Duodenal mucosa (tissue), 2 donors: ENCODE data around the gene PTPRG.

Experiments used
- H3K27ac ChIP-seq: one replicate; pipeline ENCODE4 v1.7.0; 2013; ENCODE audit warnings: low read depth, low read length
- H3K27me3 ChIP-seq, 2 donors: one replicate each; pipeline ENCODE4 v1.7.0; 2013; ENCODE audit warnings: low read length in 2 of 2, control low read depth in 1 of 2; ENCODE audit not compliant: insufficient read depth in 2 of 2, control insufficient read depth in 1 of 2
- H3K36me3 ChIP-seq, 2 donors: one replicate each; pipeline ENCODE4 v1.7.0; 2013; ENCODE audit warnings: low read length in 2 of 2, control low read depth in 1 of 2; ENCODE audit not compliant: insufficient read depth in 2 of 2, control insufficient read depth in 1 of 2
- H3K4me1 ChIP-seq, 2 donors: one replicate each; pipeline ENCODE4 v1.7.0; 2013; ENCODE audit warnings: low read length in 2 of 2, control low read depth in 1 of 2; ENCODE audit not compliant: insufficient read depth in 2 of 2, control insufficient read depth in 1 of 2
- H3K4me3 ChIP-seq, 2 donors: one replicate each; pipeline ENCODE4 v1.7.0; 2013; ENCODE audit warnings: low read length in 2 of 2, low read depth in 1 of 2
- H3K9ac ChIP-seq, 2 donors: one replicate each; pipeline ENCODE4 v1.7.0; 2013; ENCODE audit warnings: low read length in 2 of 2, low read depth in 1 of 2
- H3K9me3 ChIP-seq, 2 donors: one replicate each; pipeline ENCODE4 v1.7.0; 2013; ENCODE audit warnings: low read length in 2 of 2, control low read depth in 1 of 2; ENCODE audit not compliant: control insufficient read depth in 1 of 2

Gene PTPRG

DNA sequence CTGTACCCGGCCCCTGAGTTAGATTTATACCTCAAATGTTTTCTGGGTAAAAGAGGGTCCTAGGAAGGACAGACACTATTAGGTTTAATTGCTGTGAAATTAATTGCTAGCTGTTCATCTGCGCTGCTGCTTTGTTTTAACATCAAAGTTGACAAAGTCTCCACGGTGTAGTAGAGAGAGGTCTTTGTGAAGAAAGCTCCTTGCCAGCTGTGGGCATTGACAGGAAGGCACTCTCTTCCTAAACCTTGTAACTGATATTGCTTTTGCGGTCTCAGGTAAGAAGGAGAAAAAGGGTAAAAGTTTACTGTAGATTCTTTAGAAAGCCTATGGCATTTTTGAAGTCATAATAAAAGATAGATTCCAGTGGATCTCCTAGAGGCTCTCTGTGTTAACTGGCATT, 68.1 kb downstream of the PTPRG start:
- Histone ChIP-seq H3K4me1 (peaks cover under 1% of the 10 kb centered on the region in 2 donors), H3K36me3 (no peaks in the 10 kb centered on the region), H3K27ac (no peak overlapping the region), H3K27me3 (no peaks in the 10 kb centered on the region), H3K4me3 (no peak overlapping the region), H3K9ac (no peak overlapping the region), H3K9me3 (no peaks in the 10 kb centered on the region)

DNA sequence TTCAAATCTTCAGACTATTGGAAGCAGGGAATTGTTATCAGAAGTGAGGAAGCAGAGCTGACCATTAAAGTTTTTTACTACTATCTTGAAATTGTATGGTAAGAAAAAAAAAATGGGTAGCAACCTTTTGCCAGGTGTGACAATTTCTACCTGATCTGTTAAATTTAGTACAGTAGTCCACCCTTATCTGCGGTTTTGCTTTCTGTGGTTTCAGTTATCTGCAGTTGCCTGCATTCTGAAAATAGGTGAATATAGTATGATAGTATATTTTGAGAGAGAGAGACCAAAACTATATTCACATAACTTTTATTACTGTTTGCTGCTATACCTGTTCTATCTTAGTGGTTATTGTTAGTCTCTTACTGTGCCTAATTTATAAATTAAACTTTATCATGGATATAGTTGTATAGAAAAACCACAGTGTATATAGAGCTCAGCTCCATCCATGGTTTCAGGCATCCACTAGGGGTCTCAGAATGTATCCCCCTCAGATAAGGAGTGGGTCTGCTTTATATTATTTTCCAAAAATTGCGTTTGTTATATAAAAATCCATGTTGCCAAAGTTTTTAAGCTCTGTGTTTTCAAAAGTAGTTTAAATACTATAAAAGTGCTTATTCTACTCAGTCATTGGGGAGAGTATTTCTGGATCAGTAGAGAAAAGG, 69.9 kb downstream of the PTPRG start:
- Histone ChIP-seq H3K27me3 (no peaks in the 10 kb centered on the region), H3K9ac (no peak overlapping the region), H3K36me3 (no peaks in the 10 kb centered on the region), H3K4me1 (peaks cover 4 to 6% of the 10 kb centered on the region in 2 donors), H3K27ac (no peak overlapping the region), H3K9me3 (no peaks in the 10 kb centered on the region), H3K4me3 (no peak overlapping the region)

DNA sequence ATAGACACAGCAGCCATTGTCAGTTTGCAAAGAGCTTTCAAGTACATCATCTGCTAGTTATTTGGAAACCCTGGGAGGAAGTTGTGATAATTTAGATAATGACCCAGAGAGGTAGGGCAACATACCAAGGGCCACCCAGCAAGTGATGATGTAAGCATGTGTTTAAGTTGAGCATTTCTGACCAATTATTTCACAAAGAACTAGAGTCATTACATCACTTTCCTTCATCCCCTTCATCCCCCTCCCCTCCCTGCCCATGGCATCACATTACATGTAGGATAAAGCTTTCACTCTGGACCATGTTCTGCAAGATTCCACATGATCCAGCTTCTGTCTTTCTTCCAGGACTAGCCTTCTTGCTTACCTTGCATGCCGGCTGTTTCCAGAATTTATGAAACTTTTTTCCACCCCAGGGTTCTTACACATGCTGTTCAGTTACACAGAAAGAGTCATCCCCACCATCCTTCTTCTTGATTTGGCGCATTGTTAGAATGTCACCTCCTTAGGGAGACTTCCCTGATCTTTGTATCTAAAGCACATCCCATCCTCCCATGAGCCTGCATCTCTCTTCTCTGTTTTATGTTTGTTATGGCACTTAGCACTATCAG, 71.3 kb downstream of the PTPRG start:
- H3K27ac ChIP-seq = no peak overlapping the region
- H3K9ac ChIP-seq = no peak overlapping the region
- no peaks in the 10 kb centered on the region for H3K9me3 ChIP-seq
- H3K4me1 ChIP-seq = peaks cover 10 to 14% of the 10 kb centered on the region in 2 donors
- H3K36me3 ChIP-seq = no peaks in the 10 kb centered on the region
- no peak overlapping the region for H3K4me3 ChIP-seq
- no peaks in the 10 kb centered on the region for H3K27me3 ChIP-seq

DNA sequence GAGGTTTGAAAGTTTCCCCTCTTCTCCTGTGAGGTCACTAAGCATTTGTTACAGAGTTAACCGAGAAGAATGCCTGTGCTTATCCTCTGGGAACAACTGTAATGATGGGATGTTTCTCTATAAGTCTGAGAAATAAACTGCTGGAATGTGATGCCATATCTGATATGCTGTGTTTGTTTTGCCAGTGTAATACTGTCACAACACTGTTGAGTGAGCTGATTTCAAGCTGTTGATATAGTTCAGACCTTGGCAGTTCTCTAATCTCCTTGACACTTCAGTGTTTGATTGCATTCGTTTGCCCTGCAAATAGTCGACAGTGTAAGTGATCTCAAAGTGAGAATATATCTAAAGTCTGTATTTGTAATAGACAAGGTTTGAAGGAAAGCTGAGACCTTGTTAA, 73.3 kb downstream of the PTPRG start:
- H3K27ac ChIP-seq = no peak overlapping the region
- no peak overlapping the region for H3K4me3 ChIP-seq
- no peaks in the 10 kb centered on the region for H3K36me3 ChIP-seq
- H3K27me3 ChIP-seq = no peaks in the 10 kb centered on the region
- H3K9me3 ChIP-seq = no peaks in the 10 kb centered on the region
- H3K9ac ChIP-seq = no peak overlapping the region
- peaks cover 16 to 19% of the 10 kb centered on the region in 2 donors for H3K4me1 ChIP-seq

DNA sequence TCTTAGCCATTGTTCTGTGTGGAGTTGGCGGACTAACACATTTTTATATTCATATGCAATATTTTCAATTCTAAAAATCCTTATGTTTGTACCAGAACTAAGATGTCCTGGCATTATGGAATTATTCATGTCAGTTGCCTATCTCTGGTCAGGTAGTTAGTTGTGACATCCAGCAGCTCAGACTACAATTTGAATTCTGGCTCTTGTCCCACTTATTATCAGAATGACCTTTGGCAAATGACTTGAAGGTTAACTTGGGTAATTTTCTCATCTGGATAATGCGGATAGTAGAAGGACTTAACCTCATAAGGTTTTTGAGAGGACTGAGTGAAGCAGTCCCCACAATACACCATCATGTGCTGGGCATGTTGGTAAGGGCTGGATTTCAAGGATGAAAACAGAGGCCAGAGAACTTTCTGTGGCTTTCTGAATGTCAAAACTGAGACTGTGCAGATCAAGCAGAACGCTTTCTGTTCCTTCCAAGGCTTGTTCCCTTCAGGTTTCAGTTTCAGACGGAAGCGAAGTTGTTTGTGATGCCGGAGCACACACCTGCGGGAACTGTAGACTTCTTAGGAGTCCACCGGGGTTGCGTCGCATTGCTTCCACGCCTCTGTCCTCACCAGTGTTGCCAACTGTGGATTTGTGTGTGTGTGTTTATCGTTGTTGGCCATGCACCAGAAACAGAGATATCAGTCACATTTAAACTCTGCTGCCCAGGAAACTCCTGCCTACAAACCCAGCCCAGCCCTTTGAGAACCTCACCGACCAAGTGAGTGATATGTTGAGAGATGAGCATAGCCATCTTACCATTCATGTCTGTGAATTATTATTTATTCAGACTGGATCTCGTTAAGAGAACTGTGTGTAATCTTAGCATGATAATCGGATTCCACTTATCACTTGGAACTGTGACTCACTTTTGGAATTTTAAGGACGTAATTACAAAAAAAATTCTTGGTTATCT, 76.0 kb downstream of the PTPRG start:
- Histone ChIP-seq H3K4me1 (peaks cover 16 to 19% of the 10 kb centered on the region in 2 donors), H3K27me3 (no peaks in the 10 kb centered on the region), H3K9ac (peak overlapping the region; percentile 1), H3K36me3 (no peaks in the 10 kb centered on the region), H3K9me3 (no peaks in the 10 kb centered on the region), H3K4me3 (peak overlapping the region; percentile 56 to 59), H3K27ac (peak overlapping the region; percentile 63)

DNA sequence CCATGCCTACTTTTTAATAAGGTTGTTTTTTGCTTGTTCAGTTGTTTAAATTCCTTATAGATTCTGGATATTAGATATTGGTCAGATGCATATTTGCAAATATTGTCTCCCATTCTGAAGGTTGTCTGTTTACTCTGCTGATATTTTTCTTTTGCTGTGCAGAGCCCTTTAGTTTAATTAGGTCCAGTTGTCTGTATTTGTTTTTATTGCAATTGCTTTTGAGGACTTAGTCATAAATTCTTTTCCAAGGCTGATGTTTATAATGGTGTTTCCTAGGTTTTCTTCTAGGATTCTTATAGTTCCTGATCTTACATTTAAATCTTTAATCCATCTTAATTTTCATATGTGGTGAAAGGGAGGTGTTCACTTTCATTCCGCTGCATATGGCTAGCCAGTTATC, 77.4 kb downstream of the PTPRG start:
- Histone ChIP-seq H3K4me3 (no peak overlapping the region), H3K9ac (no peak overlapping the region), H3K27ac (no peak overlapping the region), H3K36me3 (no peaks in the 10 kb centered on the region), H3K27me3 (no peaks in the 10 kb centered on the region), H3K4me1 (peaks cover 16 to 19% of the 10 kb centered on the region in 2 donors), H3K9me3 (no peaks in the 10 kb centered on the region)

DNA sequence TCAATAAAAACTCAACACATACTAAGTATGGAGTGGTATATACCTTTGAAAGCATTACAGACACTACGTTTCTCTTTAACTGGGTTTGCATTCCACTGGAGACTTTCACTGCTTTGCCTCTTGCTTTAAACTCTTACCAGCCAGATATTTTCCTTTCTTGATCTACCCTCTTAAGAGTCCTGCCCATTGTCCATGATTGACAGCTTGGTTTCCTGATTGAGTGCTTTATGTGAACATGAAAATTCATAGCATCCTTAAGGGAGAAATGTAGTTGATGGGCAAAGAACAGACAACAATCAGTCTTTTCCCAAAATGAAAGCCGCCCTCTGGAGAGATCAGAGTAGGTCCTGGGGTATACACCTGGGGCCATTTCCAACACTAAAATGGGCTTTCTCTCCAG, 78.6 kb downstream of the PTPRG start:
- Histone ChIP-seq H3K27ac (no peak overlapping the region), H3K9ac (no peak overlapping the region), H3K4me3 (no peak overlapping the region), H3K4me1 (peaks cover 12 to 13% of the 10 kb centered on the region in 2 donors), H3K36me3 (no peaks in the 10 kb centered on the region), H3K9me3 (no peaks in the 10 kb centered on the region), H3K27me3 (no peaks in the 10 kb centered on the region)

DNA sequence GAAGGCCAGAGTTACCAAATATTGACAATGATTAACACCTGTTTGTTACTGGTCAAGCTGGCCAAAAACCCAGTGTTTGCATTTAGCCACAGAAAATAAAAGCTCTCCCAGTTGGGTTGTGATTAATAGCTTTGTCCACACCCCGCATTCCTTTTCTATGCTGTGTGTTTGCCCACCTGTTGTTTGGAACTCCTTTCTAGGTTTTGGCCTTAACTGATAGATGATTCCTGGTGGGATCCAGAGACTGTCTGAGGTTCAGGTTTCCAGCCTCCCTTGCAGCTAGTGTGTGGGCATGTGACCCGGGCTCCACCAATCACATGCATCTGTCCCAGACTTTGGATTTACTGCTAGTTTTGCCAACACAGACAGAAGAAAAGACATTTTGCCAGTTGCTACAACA, 83.8 kb downstream of the PTPRG start:
- no peak overlapping the region for H3K9ac ChIP-seq
- H3K27ac ChIP-seq = no peak overlapping the region
- H3K9me3 ChIP-seq = peaks cover 0 to 5% of the 10 kb centered on the region in 2 donors
- H3K36me3 ChIP-seq = no peaks in the 10 kb centered on the region
- no peaks in the 10 kb centered on the region for H3K4me1 ChIP-seq
- no peaks in the 10 kb centered on the region for H3K27me3 ChIP-seq
- H3K4me3 ChIP-seq = no peak overlapping the region

DNA sequence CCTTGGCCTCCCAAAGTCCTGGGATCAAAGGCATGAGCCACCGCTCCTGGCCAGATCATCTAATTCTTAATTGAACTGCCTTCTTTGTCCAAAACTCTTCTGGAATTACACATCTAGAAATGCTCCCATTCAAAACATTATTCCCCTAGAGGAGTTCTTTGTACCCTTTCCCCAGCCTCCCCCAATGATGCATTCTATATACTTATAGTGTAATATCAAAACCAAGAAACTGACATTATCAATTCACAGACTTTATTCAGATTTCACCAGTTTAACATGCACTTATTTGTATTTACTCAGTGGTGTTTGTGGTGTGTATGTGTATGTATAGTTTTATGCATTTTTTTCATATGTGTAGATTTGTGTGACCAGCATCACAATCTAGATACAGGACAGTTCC, 85.0 kb downstream of the PTPRG start:
- no peak overlapping the region for H3K9ac ChIP-seq
- no peak overlapping the region for H3K4me3 ChIP-seq
- no peaks in the 10 kb centered on the region for H3K36me3 ChIP-seq
- no peaks in the 10 kb centered on the region for H3K27me3 ChIP-seq
- H3K4me1 ChIP-seq = no peaks in the 10 kb centered on the region
- H3K27ac ChIP-seq = no peak overlapping the region
- H3K9me3 ChIP-seq = peaks cover 0 to 5% of the 10 kb centered on the region in 2 donors
